Measurements from ENCODE around the gene SPAG9. TPM values are rescaled to one million over a fixed set of nuclear protein-coding genes. Genes with fewer than 3 reads are reported as not detected.

SPAG9 gene
- total RNA-seq, 1 experiment from 2014 or later = 130 TPM

- peaks cover 33% of the 10 kb centered on the region for H3K4me1 Mint-ChIP-seq (ENCODE audit: low read depth, unreplicated experiment)
- H3K4me3 Mint-ChIP-seq (ENCODE audit: unreplicated experiment) = no peak overlapping the region
- Histone ChIP-seq H3K36me3 (ENCODE audit: control insufficient read depth, insufficient read depth, low read length) (no peaks in the 10 kb centered on the region), H3K27me3 (replicated peaks; ENCODE audit: control insufficient read depth, insufficient read depth, low read length) (no peaks in the 10 kb centered on the region), H3K4me1 (peaks cover 41% of the 10 kb centered on the region), H3K4me3 (ENCODE audit: low read depth, low read length) (no peak overlapping the region), H3K9me3 (no peaks in the 10 kb centered on the region)
- TF ChIP-seq, protein P1, sequence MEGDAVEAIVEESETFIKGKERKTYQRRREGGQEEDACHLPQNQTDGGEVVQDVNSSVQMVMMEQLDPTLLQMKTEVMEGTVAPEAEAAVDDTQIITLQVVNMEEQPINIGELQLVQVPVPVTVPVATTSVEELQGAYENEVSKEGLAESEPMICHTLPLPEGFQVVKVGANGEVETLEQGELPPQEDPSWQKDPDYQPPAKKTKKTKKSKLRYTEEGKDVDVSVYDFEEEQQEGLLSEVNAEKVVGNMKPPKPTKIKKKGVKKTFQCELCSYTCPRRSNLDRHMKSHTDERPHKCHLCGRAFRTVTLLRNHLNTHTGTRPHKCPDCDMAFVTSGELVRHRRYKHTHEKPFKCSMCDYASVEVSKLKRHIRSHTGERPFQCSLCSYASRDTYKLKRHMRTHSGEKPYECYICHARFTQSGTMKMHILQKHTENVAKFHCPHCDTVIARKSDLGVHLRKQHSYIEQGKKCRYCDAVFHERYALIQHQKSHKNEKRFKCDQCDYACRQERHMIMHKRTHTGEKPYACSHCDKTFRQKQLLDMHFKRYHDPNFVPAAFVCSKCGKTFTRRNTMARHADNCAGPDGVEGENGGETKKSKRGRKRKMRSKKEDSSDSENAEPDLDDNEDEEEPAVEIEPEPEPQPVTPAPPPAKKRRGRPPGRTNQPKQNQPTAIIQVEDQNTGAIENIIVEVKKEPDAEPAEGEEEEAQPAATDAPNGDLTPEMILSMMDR (IDR thresholded peaks at IDR 0.05; ENCODE audit: insufficient read depth in 1 of 2, low read depth in 1 of 2, low read length in 1 of 2, severe bottlenecking in 1 of 2, unreplicated experiment in 1 of 2) = no peak
- intact Hi-C loops (cut with micrococcal nuclease; ENCODE audit: unreplicated experiment) = no loop called here
- DNase-seq = peak in 1 of 2 experiments; percentile 46
- ChIA-PET CTCF (interaction anchor here (1.4 to 3.7 kb wide), 5 partner anchors 10 to 96 kb away, joined by 3 to 84 read pairs (median 9); no protein-coding TSS in a partner anchor), POLR2A (no interaction called here)
- no TSS peak for BruUV-seq (replicated peaks)
- H3K36me3 Mint-ChIP-seq (ENCODE audit: insufficient read depth, unreplicated experiment) = peaks cover 5% of the 10 kb centered on the region
- H3K27ac Mint-ChIP-seq (ENCODE audit: unreplicated experiment) = no peak overlapping the region
- H3K27me3 Mint-ChIP-seq (ENCODE audit: insufficient read depth, unreplicated experiment) = no peaks in the 10 kb centered on the region
- H3K9me3 Mint-ChIP-seq (ENCODE audit: unreplicated experiment) = no peaks in the 10 kb centered on the region
Measured at GRCh38 chr17:50946891-50947781, 173.5 kb downstream of the SPAG9 start.

- Histone ChIP-seq H3K36me3 (ENCODE audit: control insufficient read depth, insufficient read depth, low read length) (no peaks in the 10 kb centered on the region), H3K4me3 (ENCODE audit: low read depth, low read length) (no peak overlapping the region), H3K9me3 (no peaks in the 10 kb centered on the region), H3K27me3 (replicated peaks; ENCODE audit: control insufficient read depth, insufficient read depth, low read length) (no peaks in the 10 kb centered on the region), H3K4me1 (peaks cover 45% of the 10 kb centered on the region)
- no TSS peak for BruUV-seq (replicated peaks)
- peaks cover 6% of the 10 kb centered on the region for H3K36me3 Mint-ChIP-seq (ENCODE audit: insufficient read depth, unreplicated experiment)
- peaks cover 36% of the 10 kb centered on the region for H3K4me1 Mint-ChIP-seq (ENCODE audit: low read depth, unreplicated experiment)
- POLR2A ChIA-PET = interaction anchor here (0.6 kb wide), 2 partner anchors 81 to 84 kb away, joined by 3 to 4 read pairs; no protein-coding TSS in a partner anchor
- H3K9me3 Mint-ChIP-seq (ENCODE audit: unreplicated experiment) = no peaks in the 10 kb centered on the region
- DNase-seq = peak in 1 of 2 experiments; percentile 56
- TF ChIP-seq, protein P1 (IDR thresholded peaks at IDR 0.05; ENCODE audit: insufficient read depth in 1 of 2, low read depth in 1 of 2, low read length in 1 of 2, severe bottlenecking in 1 of 2, unreplicated experiment in 1 of 2) = no peak
- CTCF ChIA-PET = interaction anchor here (1.4 to 2.6 kb wide), 4 partner anchors 10 to 90 kb away, joined by 3 to 10 read pairs (median 8); no protein-coding TSS in a partner anchor
- no peaks in the 10 kb centered on the region for H3K27me3 Mint-ChIP-seq (ENCODE audit: insufficient read depth, unreplicated experiment)
- H3K27ac Mint-ChIP-seq (ENCODE audit: unreplicated experiment) = no peak overlapping the region
- intact Hi-C loops (cut with micrococcal nuclease; ENCODE audit: unreplicated experiment) = no loop called here
- no peak overlapping the region for H3K4me3 Mint-ChIP-seq (ENCODE audit: unreplicated experiment)
Measured at GRCh38 chr17:50946223-50946890, 174.3 kb downstream of the SPAG9 start.

DNA sequence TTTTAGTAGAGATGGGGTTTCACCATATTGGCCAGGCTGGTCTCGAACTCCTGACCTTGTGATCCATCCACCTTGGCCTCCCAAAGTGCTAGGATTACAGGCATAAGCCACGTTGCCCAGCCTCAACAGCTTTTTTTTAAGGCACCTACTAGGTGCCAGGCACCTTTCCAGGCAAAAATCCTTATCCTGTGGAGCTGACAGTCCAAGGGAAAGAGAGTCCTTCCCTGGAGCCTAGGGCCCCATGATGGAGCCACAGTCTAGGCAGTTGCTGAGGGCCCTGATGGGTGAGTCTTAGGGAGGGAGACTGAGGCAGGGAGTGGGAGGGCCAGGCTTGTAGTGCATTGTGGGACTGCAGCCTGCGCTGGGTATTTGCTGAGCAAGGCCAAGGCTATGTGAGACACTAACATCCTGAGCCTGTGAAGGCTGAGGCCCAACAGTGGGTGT is 174.9 kb downstream of the SPAG9 start:
- H3K36me3 Mint-ChIP-seq (ENCODE audit: insufficient read depth, unreplicated experiment) = peaks cover 6% of the 10 kb centered on the region
- CTCF ChIA-PET = interaction anchor here (1.4 to 3.7 kb wide), 6 partner anchors 11 to 93 kb away, joined by 3 to 40 read pairs (median 10); no protein-coding TSS in a partner anchor
- no TSS peak for BruUV-seq (replicated peaks)
- H3K9me3 Mint-ChIP-seq (ENCODE audit: unreplicated experiment) = no peaks in the 10 kb centered on the region
- Histone ChIP-seq H3K36me3 (ENCODE audit: control insufficient read depth, insufficient read depth, low read length) (no peaks in the 10 kb centered on the region), H3K9me3 (no peaks in the 10 kb centered on the region), H3K27me3 (replicated peaks; ENCODE audit: control insufficient read depth, insufficient read depth, low read length) (no peaks in the 10 kb centered on the region), H3K4me1 (peaks cover 42% of the 10 kb centered on the region), H3K4me3 (ENCODE audit: low read depth, low read length) (no peak overlapping the region)
- no peak overlapping the region for H3K4me3 Mint-ChIP-seq (ENCODE audit: unreplicated experiment)
- H3K27me3 Mint-ChIP-seq (ENCODE audit: insufficient read depth, unreplicated experiment) = no peaks in the 10 kb centered on the region
- DNase-seq = no peak
- intact Hi-C loops (cut with micrococcal nuclease; ENCODE audit: unreplicated experiment) = no loop called here
- TF ChIP-seq, protein P1 (IDR thresholded peaks at IDR 0.05; ENCODE audit: insufficient read depth in 1 of 2, low read depth in 1 of 2, low read length in 1 of 2, severe bottlenecking in 1 of 2, unreplicated experiment in 1 of 2) = no peak
- H3K27ac Mint-ChIP-seq (ENCODE audit: unreplicated experiment) = no peak overlapping the region
- H3K4me1 Mint-ChIP-seq (ENCODE audit: low read depth, unreplicated experiment) = peaks cover 33% of the 10 kb centered on the region
- POLR2A ChIA-PET = interaction anchor here (0.6 to 2.2 kb wide), 3 partner anchors 61 to 83 kb away, joined by 3 to 18 read pairs (median 4); no protein-coding TSS in a partner anchor
